ENCODE results near the gene KIF4B.
"Not testable (repeated sequence)": the region's sequence is repeated elsewhere in the genome, so short reads cannot be mapped to it uniquely, and the experiment has no call there.

KIF4B gene

DNA sequence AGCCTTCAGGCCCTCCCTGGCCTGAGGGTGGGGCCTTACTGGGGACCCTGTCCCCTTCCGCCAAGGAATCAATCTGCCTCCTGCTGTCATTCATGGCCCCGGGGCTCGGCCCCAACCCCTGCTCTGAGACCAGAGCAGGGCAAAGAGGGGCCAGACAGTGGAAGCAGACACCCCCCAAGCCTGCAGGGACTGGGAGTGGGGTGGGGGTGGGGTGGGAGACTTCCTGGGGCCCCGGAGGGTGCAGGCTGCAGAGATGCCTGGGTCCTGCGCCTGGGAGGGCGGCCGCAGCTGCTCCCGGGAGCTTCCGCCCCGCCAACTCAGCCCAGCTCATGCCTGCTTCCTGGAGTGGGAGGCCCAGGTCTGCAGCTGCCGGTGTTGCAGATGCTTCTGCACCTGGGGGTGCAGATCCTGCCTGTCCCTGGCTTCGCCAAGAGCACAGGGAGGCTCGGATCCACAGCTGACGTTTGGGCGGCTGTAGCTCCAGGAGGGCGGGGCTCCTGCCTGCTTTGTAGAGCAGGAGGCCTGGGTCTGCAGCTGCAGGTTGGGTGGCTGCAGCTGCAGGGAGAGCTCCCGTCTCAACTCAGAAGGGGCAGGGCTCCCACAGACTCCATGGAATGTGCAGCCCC is 6.2 kb downstream of the KIF4B start:
- no peak for TF ChIP-seq Cebpa-rat (IDR thresholded peaks at IDR 0.05)
- no peaks in the 10 kb centered on the region for H3K27me3 ChIP-seq
- H3K9me3 ChIP-seq (replicated peaks in 1 of 11): peaks cover 0 to 24% (median 7%) of the 10 kb centered on the region in 11 experiments; a peak in 12 of 22 replicates
- no peak overlapping the region for H3K27ac ChIP-seq
- H4K20me1 ChIP-seq: no peaks in the 10 kb centered on the region
- no peak overlapping the region for H3K9ac ChIP-seq
- H3K4me1 ChIP-seq: peaks cover 0 to 8% (median 0%) of the 10 kb centered on the region in 10 experiments; a peak in 2 of 20 replicates
- H3K4me3 ChIP-seq: no peak overlapping the region
- no peak overlapping the region for H3K4me2 ChIP-seq
- no peaks in the 10 kb centered on the region for H3K36me3 ChIP-seq

DNA sequence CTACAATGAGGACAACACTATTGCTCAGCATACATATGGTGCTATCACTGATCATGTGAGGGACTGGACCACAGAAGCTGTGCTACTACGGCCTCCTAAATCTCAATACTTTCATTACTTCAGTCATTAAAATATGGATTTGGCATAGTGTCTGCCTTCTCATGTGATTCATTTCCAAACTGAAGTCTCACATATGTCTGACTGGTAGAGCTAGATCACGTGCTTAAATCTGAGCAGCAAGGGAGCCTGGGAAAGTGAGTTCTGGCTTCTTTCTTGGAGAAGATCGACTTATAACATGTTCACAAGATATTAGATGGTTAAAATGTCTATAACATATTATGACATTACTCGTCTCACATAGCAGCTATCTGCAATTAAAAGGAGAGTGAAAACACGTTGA is 8.3 kb downstream of the KIF4B start:
- Histone ChIP-seq H3K9ac (no peak overlapping the region), H3K9me3 (replicated peaks in 1 of 11) (peaks cover 0 to 9% (median 5%) of the 10 kb centered on the region in 11 experiments; a peak in 10 of 22 replicates), H3K4me3 (no peak overlapping the region), H4K20me1 (no peaks in the 10 kb centered on the region), H3K27me3 (no peaks in the 10 kb centered on the region), H3K27ac (no peak overlapping the region), H3K4me2 (no peak overlapping the region), H3K36me3 (no peaks in the 10 kb centered on the region), H3K4me1 (peaks cover 0 to 8% (median 0%) of the 10 kb centered on the region in 10 experiments; a peak in 2 of 20 replicates)
- TF ChIP-seq Cebpa-rat (IDR thresholded peaks at IDR 0.05): no peak

DNA sequence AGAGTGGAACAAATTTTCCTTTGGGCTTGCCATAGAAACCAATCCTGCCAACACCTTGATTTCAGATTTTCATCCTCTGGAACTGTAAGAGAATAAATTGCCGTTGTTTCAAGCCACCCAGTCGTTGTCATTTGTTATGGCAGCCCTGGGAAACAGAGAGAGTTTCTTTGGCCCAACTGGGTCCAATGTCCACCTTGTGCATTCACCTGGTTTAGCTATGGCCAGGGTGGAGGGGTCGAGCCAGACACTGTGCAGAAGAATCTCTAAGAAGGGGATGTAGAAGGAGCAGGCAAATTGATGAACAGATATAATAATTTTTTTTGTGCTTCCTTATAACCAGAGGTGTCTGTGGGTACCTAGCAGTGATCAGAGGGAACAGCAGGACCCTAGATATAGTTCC is 9.8 kb downstream of the KIF4B start:
- TF ChIP-seq Cebpa-rat (IDR thresholded peaks at IDR 0.05): no peak

DNA sequence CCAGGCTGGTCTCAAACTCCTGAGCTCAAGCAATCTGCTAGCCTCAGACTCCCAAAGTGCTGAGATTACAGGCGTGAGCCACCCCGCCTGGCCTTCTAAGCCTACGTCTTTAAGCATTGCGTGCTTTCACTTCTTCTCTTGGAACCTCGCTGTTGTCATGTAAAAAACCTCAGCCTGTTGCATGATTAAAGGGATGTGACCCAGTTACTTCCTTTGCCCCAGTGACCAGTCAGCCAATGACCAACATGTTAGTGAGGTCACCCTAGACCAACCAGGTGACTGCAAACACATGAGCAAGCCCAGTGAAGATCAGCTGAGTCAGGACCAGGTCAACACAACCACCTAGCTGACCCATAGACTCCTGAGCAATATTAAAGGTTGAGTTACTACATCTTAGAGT is 10.5 kb downstream of the KIF4B start:
- H3K4me2 ChIP-seq: peak overlapping the region in 2 of 11 experiments; percentile 38 to 41; a peak in 4 of 22 replicates
- no peaks in the 10 kb centered on the region for H3K36me3 ChIP-seq
- no peak overlapping the region for H3K9ac ChIP-seq
- peaks cover 6 to 19% (median 17%) of the 10 kb centered on the region in 11 experiments; a peak in 19 of 22 replicates for H3K9me3 ChIP-seq (replicated peaks in 1 of 11)
- no peak overlapping the region for H3K4me3 ChIP-seq
- no peaks in the 10 kb centered on the region for H3K27me3 ChIP-seq
- no peak overlapping the region for H3K27ac ChIP-seq
- no peaks in the 10 kb centered on the region for H4K20me1 ChIP-seq
- peaks cover 0 to 8% (median 0%) of the 10 kb centered on the region in 10 experiments; a peak in 2 of 20 replicates for H3K4me1 ChIP-seq
- no peak for TF ChIP-seq Cebpa-rat (IDR thresholded peaks at IDR 0.05)

More for the DNA sequence above, 9.8 kb downstream of the KIF4B start:
- Histone ChIP-seq H3K27me3 (no peaks in the 10 kb centered on the region), H3K27ac (no peak overlapping the region), H3K4me1 (peaks cover 0 to 8% (median 0%) of the 10 kb centered on the region in 10 experiments; a peak in 2 of 20 replicates), H4K20me1 (no peaks in the 10 kb centered on the region), H3K9ac (no peak overlapping the region), H3K4me2 (peak overlapping the region in 2 of 11 experiments; percentile 38 to 41; a peak in 2 of 22 replicates), H3K4me3 (no peak overlapping the region), H3K9me3 (replicated peaks in 1 of 11) (peaks cover 0 to 16% (median 12%) of the 10 kb centered on the region in 11 experiments; a peak in 17 of 22 replicates), H3K36me3 (no peaks in the 10 kb centered on the region)

DNA sequence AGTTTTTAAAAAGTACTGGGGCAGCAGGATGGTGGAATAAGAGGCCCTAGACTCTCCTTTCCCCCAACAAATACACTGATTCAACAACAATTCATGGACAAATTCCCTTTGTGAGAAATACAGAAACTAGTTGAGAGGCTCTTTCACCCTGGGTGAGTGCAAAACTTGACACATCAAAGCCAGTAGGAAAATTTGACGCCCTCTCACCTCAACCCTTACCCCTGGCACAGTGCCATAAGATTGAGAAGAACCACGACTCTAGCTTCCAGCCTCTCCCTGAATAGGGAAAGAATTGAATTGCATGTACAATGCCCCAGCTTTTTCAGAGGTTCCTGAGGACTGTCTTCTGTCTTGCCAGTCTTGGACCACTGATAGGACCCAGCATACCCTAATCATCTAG is 12.3 kb downstream of the KIF4B start:
- H3K36me3 ChIP-seq: no peaks in the 10 kb centered on the region
- peaks cover 0 to 8% (median 0%) of the 10 kb centered on the region in 10 experiments; a peak in 2 of 20 replicates for H3K4me1 ChIP-seq

DNA sequence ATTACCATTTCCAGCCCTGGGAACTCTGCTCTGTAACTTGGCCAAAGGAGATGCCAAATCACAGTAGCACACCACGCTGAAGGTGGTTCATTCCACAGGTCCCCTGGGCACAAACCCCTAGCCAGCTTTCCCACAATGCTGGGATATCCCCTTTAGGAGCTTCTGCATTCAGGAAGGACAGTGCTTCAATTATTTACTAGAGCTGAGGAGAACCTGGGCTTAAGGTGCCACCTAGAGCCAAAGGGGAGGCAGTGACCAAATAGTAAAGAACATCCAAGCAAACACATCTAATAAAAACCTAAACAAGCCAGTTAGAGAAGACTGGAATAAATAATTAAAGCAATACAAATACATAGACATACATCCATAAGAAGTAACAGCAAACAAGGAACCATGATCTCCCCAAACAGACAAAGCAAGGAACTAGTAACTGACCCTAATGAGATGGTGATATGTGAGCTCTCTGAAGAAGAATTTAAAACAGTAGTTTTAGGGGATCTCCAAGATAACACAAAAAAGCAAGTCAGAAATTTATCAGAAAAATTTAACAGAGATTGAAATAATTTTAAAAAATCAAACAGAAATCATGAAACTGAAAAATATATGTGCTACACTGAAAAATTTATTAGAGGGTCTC is 14.6 kb downstream of the KIF4B start:
- Histone ChIP-seq H3K27ac (no peak overlapping the region), H3K4me2 (no peak overlapping the region), H4K20me1 (no peaks in the 10 kb centered on the region), H3K9ac (no peak overlapping the region), H3K4me3 (no peak overlapping the region), H3K4me1 (peaks cover 0 to 8% (median 0%) of the 10 kb centered on the region in 10 experiments; a peak in 2 of 20 replicates), H3K27me3 (no peaks in the 10 kb centered on the region), H3K36me3 (no peaks in the 10 kb centered on the region), H3K9me3 (replicated peaks in 1 of 11) (peaks cover 12 to 29% (median 18%) of the 10 kb centered on the region in 11 experiments; a peak in 16 of 22 replicates)
- no peak for TF ChIP-seq Cebpa-rat (IDR thresholded peaks at IDR 0.05)

More for the DNA sequence above, 12.3 kb downstream of the KIF4B start:
- TF ChIP-seq Cebpa-rat (IDR thresholded peaks at IDR 0.05): no peak
- no peak overlapping the region for H3K27ac ChIP-seq
- H3K9me3 ChIP-seq (replicated peaks in 1 of 11): peaks cover 12 to 29% (median 18%) of the 10 kb centered on the region in 11 experiments; a peak in 16 of 22 replicates
- no peak overlapping the region for H3K4me2 ChIP-seq
- H3K9ac ChIP-seq: no peak overlapping the region
- no peaks in the 10 kb centered on the region for H3K27me3 ChIP-seq
- no peak overlapping the region for H3K4me3 ChIP-seq
- no peaks in the 10 kb centered on the region for H4K20me1 ChIP-seq

DNA sequence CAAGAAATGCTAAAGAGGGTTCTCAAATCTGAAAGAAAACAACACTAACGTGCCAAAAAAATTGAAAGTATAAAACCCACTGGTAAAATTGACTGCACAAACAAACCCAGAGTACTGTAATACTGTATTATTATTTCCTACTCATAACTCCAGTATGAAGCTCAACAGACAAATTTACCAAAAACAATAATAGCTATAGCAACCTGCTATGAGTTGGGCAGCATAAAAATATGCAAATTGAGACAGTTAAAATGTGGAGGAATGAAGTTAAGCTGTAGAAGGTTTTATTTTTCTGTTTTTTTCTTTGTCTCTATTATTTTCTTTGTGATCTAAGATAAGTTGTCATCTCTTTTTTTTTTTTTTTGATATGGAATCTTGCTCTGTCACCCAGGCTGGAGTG is 15.7 kb downstream of the KIF4B start:
- Histone ChIP-seq H3K9ac (no peak overlapping the region), H3K9me3 (replicated peaks in 1 of 11) (peaks cover 12 to 29% (median 18%) of the 10 kb centered on the region in 11 experiments; a peak in 16 of 22 replicates), H3K4me1 (no peaks in the 10 kb centered on the region), H4K20me1 (no peaks in the 10 kb centered on the region), H3K4me3 (no peak overlapping the region), H3K27me3 (no peaks in the 10 kb centered on the region), H3K27ac (no peak overlapping the region), H3K4me2 (no peak overlapping the region), H3K36me3 (no peaks in the 10 kb centered on the region)
- TF ChIP-seq Cebpa-rat (IDR thresholded peaks at IDR 0.05): no peak

DNA sequence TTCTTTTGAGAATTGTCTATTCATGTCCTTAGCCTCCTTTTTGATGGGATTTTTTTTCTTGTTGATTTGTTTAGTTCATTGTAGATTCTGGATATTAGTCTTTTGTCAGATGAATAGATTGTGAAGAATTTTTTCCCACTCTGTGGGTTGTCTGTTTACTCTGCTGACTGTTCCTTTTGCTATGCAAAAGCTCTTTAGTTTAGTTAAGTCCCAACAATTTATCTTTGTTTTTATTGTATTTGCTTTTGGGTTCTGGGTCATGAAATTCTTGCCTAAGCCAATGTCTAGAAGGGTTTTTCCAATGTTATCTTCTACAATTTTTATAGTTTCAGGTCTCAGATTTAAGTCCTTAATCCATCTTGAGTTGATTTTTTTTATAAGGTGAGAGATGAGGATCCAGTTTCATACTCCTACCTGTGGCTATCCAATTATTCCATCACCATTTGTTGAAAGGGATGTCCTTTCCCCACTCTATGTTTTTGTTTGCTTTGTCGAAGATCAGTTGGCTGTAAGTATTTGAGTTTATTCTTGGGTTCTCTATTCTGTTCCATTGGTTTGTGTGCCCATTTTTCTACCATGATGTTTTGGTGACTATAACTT is 20.7 kb downstream of the KIF4B start:
- H3K27me3 ChIP-seq, H3K4me3 ChIP-seq, H3K27ac ChIP-seq, H3K36me3 ChIP-seq, H3K4me2 ChIP-seq, H3K9ac ChIP-seq, H4K20me1 ChIP-seq, H3K4me1 ChIP-seq: not testable (repeated sequence)
- peaks cover 0 to 11% (median 4%) of the 10 kb centered on the region in 11 experiments; a peak in 9 of 22 replicates for H3K9me3 ChIP-seq (replicated peaks in 1 of 11)

DNA sequence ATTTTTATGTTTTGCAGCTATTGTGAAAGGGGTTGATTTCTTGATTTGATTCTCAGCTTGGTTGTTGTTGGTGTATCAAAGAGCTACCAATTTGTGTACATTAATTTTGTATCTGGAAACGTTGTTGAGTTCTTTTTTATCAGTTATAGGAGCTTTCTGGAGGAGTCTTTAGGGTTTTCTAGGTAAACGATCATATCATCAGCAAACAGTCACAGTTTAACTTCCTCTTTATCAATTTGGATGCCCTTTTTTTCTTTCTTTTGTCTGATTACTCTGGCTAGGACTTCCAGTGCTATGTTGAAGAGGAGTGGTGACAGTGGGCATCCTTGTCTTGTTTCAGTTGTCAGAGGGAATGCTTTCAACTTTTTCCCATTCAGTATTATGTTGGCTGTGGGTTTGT is 21.5 kb downstream of the KIF4B start:
- not testable (repeated sequence) for H3K27ac ChIP-seq, H3K9ac ChIP-seq

More for the DNA sequence above, 21.5 kb downstream of the KIF4B start:
- H3K4me1 ChIP-seq; H4K20me1 ChIP-seq; H3K4me3 ChIP-seq; H3K9me3 ChIP-seq (replicated peaks in 1 of 11); H3K27me3 ChIP-seq; H3K4me2 ChIP-seq; H3K36me3 ChIP-seq: not testable (repeated sequence)

Data from BLaER1 treated with 17β-estradiol and CSF1 and Interleukin-3, amounts not matched to agents 10 nM and 100 nM (cell line).